Aorta (tissue), 5 donors: ENCODE measurements around the gene CACNA1S. TPM values are rescaled to one million over a fixed set of nuclear protein-coding genes. Genes with fewer than 3 reads are reported as not detected.

Source experiments
- ATAC-seq: fragments of 200-7000 bp; cut with Tn5 transposase; one replicate; pipeline ENCODE4 v1.9.1; 2022; ENCODE audit warnings: moderate library complexity; ENCODE audit not compliant: low FRiP score
- DNase-seq, 2 donors: peaks; one replicate each; pipeline ENCODE4 v3.0.0-alpha.2; 2020
- H3K27ac ChIP-seq, 2 donors: one replicate each; pipeline ENCODE4 v1.5.1; 2013; ENCODE audit warnings: low read length in 2 of 2, mild to moderate bottlenecking in 2 of 2, moderate library complexity in 2 of 2, control low read depth in 1 of 2, inconsistent platforms in 1 of 2, low read depth in 1 of 2
- H3K27me3 ChIP-seq, 2 donors: one replicate each; pipeline ENCODE4 v1.6.1; 2013; ENCODE audit warnings: control low read depth in 1 of 2, low read length in 1 of 2, mild to moderate bottlenecking in 1 of 2, moderate library complexity in 1 of 2; ENCODE audit not compliant: insufficient read depth in 2 of 2, control insufficient read depth in 1 of 2
- H3K36me3 ChIP-seq, 2 donors: one replicate each; pipeline ENCODE4 v1.6.1; 2013; ENCODE audit warnings: control low read depth in 1 of 2, low read length in 1 of 2, mild to moderate bottlenecking in 1 of 2; ENCODE audit not compliant: insufficient read depth in 2 of 2, control insufficient read depth in 1 of 2
- H3K4me1 ChIP-seq, 2 donors: one replicate each; pipeline ENCODE4 v1.6.1; 2013; ENCODE audit warnings: low read length in 2 of 2, control low read depth in 1 of 2, mild to moderate bottlenecking in 1 of 2, moderate library complexity in 1 of 2; ENCODE audit not compliant: insufficient read depth in 2 of 2, control insufficient read depth in 1 of 2
- H3K4me3 ChIP-seq, 2 donors: one replicate each; pipeline ENCODE4 v1.5.1; 2013; ENCODE audit warnings: low read length in 2 of 2, control low read depth in 1 of 2, mild to moderate bottlenecking in 1 of 2
- H3K9me3 ChIP-seq: one replicate; pipeline ENCODE4 v1.6.1; 2013; ENCODE audit warnings: mild to moderate bottlenecking, low read length; ENCODE audit not compliant: control insufficient read depth
- WGBS, 2 donors: extraction: QIAGEN DNeasy Blood & Tissue Kit; methylation state at CpG; one replicate each; pipeline ENCODE4 v1.1.7; 2013; 5-methylcytosine and 5-hydroxymethylcytosine counted together
- intact Hi-C, 2 donors: fragments of 100-400 bp; cut with DNase I; formaldehyde crosslinking; loops; one replicate each; pipeline versions ENCODE4 v1.14.2 to v1.15.0; 2022
- polyA plus RNA-seq, 2 donors: library from polyadenylated mRNA; stranded (reverse); fragments of 200-250 nt; gene quantifications; one replicate each; pipeline ENCODE4 v1.2.3, GENCODE V29; 2013
- total RNA-seq, 2 donors: library from RNA; stranded (reverse); fragmentation: NEBNext Ultra II Directional; extraction: Animal tissue kit (Norgen Biotek cat#: 25700); gene quantifications; one replicate each; pipeline ENCODE4 v1.2.1, GENCODE V29; 2021
- donor health status: healthy with polysubstance abuse.
- donor health status: Bipolar disorder and iron deficiency.
- donor health status: DM: no; HTN: no; CAD: no.
- donor health status: DM: no; HTN: no; CAD: no.
- donor health status: DM: yes; HTN: yes; CAD: no.

Gene CACNA1S
- total and polyA plus RNA-seq, 4 donors: not detected

DNA sequence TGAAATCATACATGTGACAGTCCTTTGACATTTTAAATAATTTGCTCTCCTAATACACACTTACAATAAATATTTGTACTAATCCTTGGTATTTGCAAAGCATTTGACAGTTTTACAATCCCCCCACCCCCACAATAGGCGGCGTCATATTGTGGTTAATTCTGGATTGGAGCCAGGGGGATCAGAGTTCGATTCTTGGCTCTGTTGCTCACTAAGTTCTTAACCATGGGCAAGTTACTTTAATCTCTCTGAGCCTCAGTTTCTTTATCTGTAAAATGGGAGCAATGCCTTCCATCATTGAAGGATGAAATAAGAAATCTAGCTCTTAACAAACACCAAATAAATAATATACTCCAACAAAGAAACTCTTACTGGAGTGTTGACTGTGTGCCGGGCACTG is 23.8 kb downstream of the CACNA1S start:
- no peak overlapping the region for H3K4me3 ChIP-seq
- H3K36me3 ChIP-seq: no peaks in the 10 kb centered on the region
- H3K4me1 ChIP-seq: no peaks in the 10 kb centered on the region
- 75 to 83% methylated on average over 4 of the region's 4 CpGs for WGBS, 2 donors
- DNase-seq (peak in 1 of 2 donors; percentile 1), ATAC-seq (no peak)
- no peak overlapping the region for H3K27ac ChIP-seq
- no peaks in the 10 kb centered on the region for H3K9me3 ChIP-seq
- H3K27me3 ChIP-seq: no peaks in the 10 kb centered on the region
- intact Hi-C loops: no loop called here

DNA sequence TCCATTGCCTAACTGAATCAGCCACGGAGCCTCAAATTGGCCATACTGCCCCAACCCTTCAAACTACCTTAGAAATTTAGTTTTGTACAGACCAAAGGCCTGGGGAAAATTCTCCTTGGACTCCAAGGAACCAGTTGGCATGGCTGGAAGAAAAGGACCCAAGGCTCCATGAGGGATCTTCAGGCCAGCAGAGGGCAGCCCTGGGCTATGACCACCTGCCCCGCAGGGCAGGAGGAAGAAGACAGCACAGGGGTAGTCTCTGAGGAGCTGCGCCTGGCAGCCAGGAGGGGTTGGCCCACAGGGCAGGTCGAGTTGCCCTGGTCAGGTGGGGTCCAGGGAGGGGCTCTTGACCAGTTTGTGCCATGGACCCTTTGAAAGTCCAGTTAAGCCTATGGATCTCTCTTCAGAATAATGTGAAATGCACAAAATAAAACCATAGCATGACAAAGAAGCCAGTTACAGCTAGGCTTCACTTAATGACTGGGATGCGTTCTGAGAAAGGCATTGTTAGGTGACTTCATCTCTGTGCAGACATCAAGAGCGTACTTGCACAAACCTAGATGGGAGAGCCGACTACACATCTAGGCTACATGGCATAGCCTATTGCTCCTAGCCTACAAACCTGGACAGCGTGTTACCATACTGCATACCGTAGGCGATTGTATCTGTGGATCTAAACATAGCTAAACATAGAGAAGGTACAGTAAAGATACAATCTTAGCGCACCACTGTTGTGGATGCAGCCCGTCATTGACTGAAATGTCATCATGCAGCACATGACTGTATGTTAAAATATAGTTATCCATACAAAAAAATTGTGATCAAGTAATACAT is 26.1 kb downstream of the CACNA1S start:
- intact Hi-C loops: no loop called here
- ATAC-seq: peak; percentile 68

DNA sequence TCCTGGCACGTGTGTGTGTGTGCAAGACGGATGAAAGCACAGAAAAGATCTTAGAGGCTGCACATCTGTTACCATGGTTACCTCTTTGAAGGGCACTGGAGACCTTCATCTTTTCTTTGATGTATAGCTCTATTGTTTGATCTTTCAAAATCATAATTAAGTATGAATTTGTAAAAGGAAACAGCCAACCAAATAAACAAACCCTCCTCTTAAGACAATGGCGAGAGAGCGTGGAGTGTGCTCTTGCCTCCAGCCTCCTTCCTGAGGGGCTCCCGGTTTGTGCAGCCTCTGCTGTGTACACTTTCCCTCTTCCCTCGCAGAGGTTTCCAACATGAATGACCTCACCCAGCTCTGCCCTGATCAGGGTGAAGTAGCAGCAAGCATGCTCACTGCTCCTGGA is 27.9 kb downstream of the CACNA1S start:
- H3K4me1 ChIP-seq: no peaks in the 10 kb centered on the region
- intact Hi-C loops: no loop called here
- DNase-seq (no peak), ATAC-seq (no peak)
- H3K27me3 ChIP-seq: no peaks in the 10 kb centered on the region
- no peaks in the 10 kb centered on the region for H3K36me3 ChIP-seq
- no peaks in the 10 kb centered on the region for H3K9me3 ChIP-seq
- 75 to 84% methylated on average over 6 of the region's 6 CpGs for WGBS, 2 donors
- H3K27ac ChIP-seq: no peak overlapping the region
- H3K4me3 ChIP-seq: no peak overlapping the region

More for the DNA sequence above, 26.1 kb downstream of the CACNA1S start:
- H3K9me3 ChIP-seq: no peaks in the 10 kb centered on the region
- H3K27ac ChIP-seq: no peak overlapping the region
- H3K4me3 ChIP-seq: no peak overlapping the region
- 85 to 87% methylated on average over 12 of the region's 12 CpGs for WGBS, 2 donors
- H3K36me3 ChIP-seq: no peaks in the 10 kb centered on the region
- H3K4me1 ChIP-seq: no peaks in the 10 kb centered on the region
- H3K27me3 ChIP-seq: no peaks in the 10 kb centered on the region
- DNase-seq: peak; percentile 64 to 77

DNA sequence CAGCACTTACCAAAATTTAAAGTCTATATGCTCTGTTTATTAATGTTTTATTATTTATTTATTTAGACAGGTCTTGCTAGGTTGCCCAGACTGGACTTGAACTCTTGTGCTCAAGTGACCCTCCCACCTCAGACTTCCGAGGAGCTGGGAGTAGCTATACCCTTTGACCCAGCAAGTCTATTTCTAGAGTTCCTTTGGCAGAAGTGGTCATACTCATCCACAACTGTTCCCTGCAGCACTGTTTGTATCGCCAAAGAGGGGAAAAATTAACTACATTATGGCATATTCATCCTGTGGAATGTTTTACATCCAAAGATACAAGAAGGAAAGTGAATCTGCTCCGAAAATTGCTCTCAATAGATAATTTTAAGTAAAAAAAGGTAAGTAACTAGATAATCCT is 28.5 kb downstream of the CACNA1S start:
- Histone ChIP-seq H3K4me1 (no peaks in the 10 kb centered on the region), H3K27ac (no peak overlapping the region), H3K27me3 (no peaks in the 10 kb centered on the region), H3K4me3 (no peak overlapping the region), H3K9me3 (no peaks in the 10 kb centered on the region), H3K36me3 (no peaks in the 10 kb centered on the region)
- 91 to 92% methylated on average over 3 of the region's 3 CpGs for WGBS, 2 donors
- intact Hi-C loops: no loop called here
- DNase-seq: no peak
- ATAC-seq: no peak

DNA sequence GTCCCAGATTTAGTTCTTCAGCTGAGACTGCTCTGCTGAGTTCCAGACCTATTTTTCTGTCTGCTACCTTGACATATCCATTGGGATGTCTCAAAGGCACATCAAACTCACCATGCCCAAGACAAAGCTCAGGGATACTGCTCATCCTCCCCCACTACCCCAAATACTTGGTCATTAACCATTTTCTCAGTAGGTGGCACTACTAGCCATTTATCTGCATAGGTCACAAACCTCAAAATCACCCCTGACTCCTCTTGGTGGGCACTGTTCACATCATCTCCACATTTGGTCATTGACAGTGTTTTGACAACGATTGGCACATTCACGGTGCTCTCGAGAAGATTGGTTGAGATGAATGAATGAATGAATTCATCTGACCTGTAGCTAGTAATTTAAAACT is 32.1 kb downstream of the CACNA1S start:
- H3K27ac ChIP-seq: no peak overlapping the region
- H3K4me3 ChIP-seq: no peak overlapping the region
- ATAC-seq: no peak
- DNase-seq: no peak
- 97% methylated on average over 3 of the region's 3 CpGs for WGBS, 2 donors
- intact Hi-C loops: no loop called here
- H3K4me1 ChIP-seq: no peaks in the 10 kb centered on the region
- no peaks in the 10 kb centered on the region for H3K9me3 ChIP-seq
- no peaks in the 10 kb centered on the region for H3K36me3 ChIP-seq
- H3K27me3 ChIP-seq: no peaks in the 10 kb centered on the region

DNA sequence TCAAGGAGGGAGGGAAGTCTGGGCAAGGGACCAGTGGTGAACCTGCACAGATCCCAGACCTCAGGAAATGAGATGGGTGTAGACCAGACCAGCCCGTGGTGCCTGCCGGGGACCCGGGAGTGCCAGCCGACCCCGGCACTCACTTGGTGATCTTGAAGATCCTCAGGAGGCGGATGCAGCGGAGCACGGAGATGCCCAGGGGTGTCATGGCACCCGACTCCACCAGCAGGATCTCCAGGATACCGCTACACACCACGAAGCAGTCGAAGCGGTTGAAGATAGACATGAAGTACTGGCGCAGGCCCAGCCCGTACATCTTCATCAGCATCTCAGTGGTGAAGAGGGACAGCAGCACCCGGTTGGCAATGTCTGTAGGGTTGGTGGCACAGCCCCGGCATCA is 34.5 kb downstream of the CACNA1S start:
- ATAC-seq (peak; percentile 20), DNase-seq (peak in 1 of 2 donors; percentile 65)
- intact Hi-C loops: no loop called here
- no peak overlapping the region for H3K27ac ChIP-seq
- WGBS, 2 donors: 96% methylated on average over 17 of the region's 17 CpGs
- H3K9me3 ChIP-seq: no peaks in the 10 kb centered on the region
- no peak overlapping the region for H3K4me3 ChIP-seq
- no peaks in the 10 kb centered on the region for H3K36me3 ChIP-seq
- H3K27me3 ChIP-seq: no peaks in the 10 kb centered on the region
- H3K4me1 ChIP-seq: no peaks in the 10 kb centered on the region

DNA sequence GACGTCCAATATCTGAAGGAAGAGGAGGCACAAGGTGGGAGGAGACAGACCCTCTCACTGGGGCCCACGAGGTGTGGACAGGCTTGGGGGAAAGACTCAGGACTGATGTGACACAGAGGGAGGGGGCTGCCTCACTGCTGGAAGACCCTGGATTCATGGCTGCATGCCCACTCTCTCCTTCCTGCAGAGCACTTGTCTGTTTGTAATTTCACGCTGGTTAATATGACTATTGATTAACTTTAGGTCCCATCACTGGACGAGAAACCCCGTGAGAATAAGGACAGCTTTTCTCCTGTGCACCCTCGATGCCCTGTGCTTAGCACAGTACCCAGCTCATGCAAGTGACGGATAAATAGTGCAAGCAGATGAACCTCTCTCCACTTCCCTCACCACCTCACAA is 35.1 kb downstream of the CACNA1S start:
- no peaks in the 10 kb centered on the region for H3K36me3 ChIP-seq
- intact Hi-C loops: no loop called here
- no peaks in the 10 kb centered on the region for H3K4me1 ChIP-seq
- H3K4me3 ChIP-seq: no peak overlapping the region
- H3K27me3 ChIP-seq: no peaks in the 10 kb centered on the region
- WGBS, 2 donors: 91 to 99% methylated on average over 7 of the region's 7 CpGs
- DNase-seq (no peak), ATAC-seq (no peak)
- no peaks in the 10 kb centered on the region for H3K9me3 ChIP-seq
- H3K27ac ChIP-seq: no peak overlapping the region

DNA sequence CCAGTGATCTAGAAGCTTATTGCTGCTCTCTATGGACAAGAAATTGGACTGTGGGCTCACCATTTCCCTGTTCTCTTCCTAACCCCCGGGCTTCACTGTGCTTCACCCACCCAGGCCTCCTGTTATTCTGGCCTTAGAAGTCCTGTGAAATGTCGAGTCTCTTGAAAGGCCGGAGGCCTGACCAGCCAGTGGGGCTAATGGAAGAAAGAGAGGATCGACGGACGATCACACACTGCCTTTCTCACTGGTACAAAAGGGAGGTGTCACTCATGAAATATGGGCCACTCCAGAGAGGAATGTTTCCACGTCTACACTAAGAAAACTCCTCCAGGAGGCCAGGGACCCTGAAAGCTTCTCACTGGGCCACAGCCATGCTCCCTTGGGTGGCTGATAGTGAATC is 36.1 kb downstream of the CACNA1S start:
- H3K4me3 ChIP-seq: no peak overlapping the region
- 78% methylated on average over 7 of the region's 7 CpGs for WGBS, 2 donors
- no peaks in the 10 kb centered on the region for H3K4me1 ChIP-seq
- H3K36me3 ChIP-seq: no peaks in the 10 kb centered on the region
- DNase-seq (peak in 1 of 2 donors; percentile 49), ATAC-seq (no peak)
- no peak overlapping the region for H3K27ac ChIP-seq
- no peaks in the 10 kb centered on the region for H3K27me3 ChIP-seq
- intact Hi-C loops: no loop called here
- H3K9me3 ChIP-seq: no peaks in the 10 kb centered on the region

DNA sequence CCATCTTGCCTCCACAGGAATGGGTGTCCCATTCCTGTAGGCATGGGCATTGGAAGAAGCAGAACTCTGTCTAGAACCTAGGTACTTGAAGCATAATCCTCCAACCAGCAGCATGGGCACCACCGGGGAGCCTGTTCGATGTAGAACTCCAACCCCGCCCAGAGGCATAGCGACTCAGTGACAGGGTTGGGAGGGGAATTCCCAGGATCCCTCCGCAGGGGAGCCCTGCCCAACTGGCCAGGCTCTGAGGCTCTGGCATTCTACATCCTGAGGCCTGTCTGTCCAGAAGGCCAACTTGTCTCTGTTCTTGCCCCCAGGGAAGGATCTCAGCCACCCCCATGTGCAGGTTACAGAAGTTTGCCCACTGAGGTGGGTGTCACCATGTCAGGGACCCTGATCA is 38.2 kb downstream of the CACNA1S start:
- no peak overlapping the region for H3K4me3 ChIP-seq
- intact Hi-C loops: no loop called here
- ATAC-seq (no peak), DNase-seq (peak in 1 of 2 donors; percentile 46)
- no peaks in the 10 kb centered on the region for H3K9me3 ChIP-seq
- H3K27me3 ChIP-seq: no peaks in the 10 kb centered on the region
- no peak overlapping the region for H3K27ac ChIP-seq
- WGBS, 2 donors: 84 to 98% methylated on average over 5 of the region's 5 CpGs
- H3K4me1 ChIP-seq: no peaks in the 10 kb centered on the region
- H3K36me3 ChIP-seq: no peaks in the 10 kb centered on the region
